GM12878 (cell line): ENCODE data around the gene PTTG1. TPM values are rescaled to one million over a fixed set of nuclear protein-coding genes. Genes with fewer than 3 reads are reported as not detected.

Experiments used
- ATF2 ChIP-seq: IDR thresholded peaks from 2 replicates; pipeline ENCODE4 v1.6.1; 2012; ENCODE audit warnings: low read length, inconsistent platforms
- BCL11A ChIP-seq: IDR thresholded peaks from 2 replicates; pipeline ENCODE4 v1.6.1; 2011; ENCODE audit warnings: low read depth, low read length
- BHLHE40 ChIP-seq, 2 experiments: fragments of 450-650 bp in 1 of 2; IDR thresholded peaks; 2 replicates each; pipeline ENCODE4 v1.6.1; 2011 to 2017; ENCODE audit warnings: low read depth in 2 of 2, borderline replicate concordance in 1 of 2, improper control_type of control experiment in 1 of 2, low read length in 1 of 2, mild to moderate bottlenecking in 1 of 2
- DPF2 ChIP-seq: fragments of 450-650 bp; IDR thresholded peaks from 2 replicates; pipeline ENCODE4 v1.6.1; 2017; ENCODE audit warnings: mild to moderate bottlenecking
- FOS ChIP-seq: IDR thresholded peaks from 3 replicates; pipeline ENCODE4 v1.6.1; 2011; ENCODE audit warnings: borderline replicate concordance; ENCODE audit not compliant: insufficient read length; ENCODE audit errors: extremely low read depth
- GATAD2B ChIP-seq: fragments of 450-650 bp; conservative IDR thresholded peaks from 2 replicates; pipeline ENCODE4 v1.6.1; 2017; ENCODE audit warnings: low read depth, mild to moderate bottlenecking, moderate library complexity
- HCFC1 ChIP-seq: fragments of 150-350 bp; IDR thresholded peaks from 2 replicates; pipeline ENCODE4 v1.6.1; 2014; ENCODE audit warnings: low read length
- JUNB ChIP-seq: IDR thresholded peaks from 2 replicates; pipeline ENCODE4 v1.6.1; 2016; ENCODE audit warnings: antibody characterized with exemption, mild to moderate bottlenecking
- MEF2A ChIP-seq: IDR thresholded peaks from 2 replicates; pipeline ENCODE4 v1.6.1; 2011; ENCODE audit warnings: low read depth, mild to moderate bottlenecking, low read length, moderate library complexity; ENCODE audit not compliant: insufficient read depth
- PAX5 ChIP-seq: IDR thresholded peaks from 2 replicates; pipeline ENCODE4 v1.6.1; 2011; ENCODE audit warnings: low read depth, low read length, borderline replicate concordance
- RBBP5 ChIP-seq: fragments of 200-600 bp; sonication (generic); conservative IDR thresholded peaks from 2 replicates; pipeline ENCODE4 v1.6.1; 2016
- SP1 ChIP-seq: IDR thresholded peaks from one replicate; pipeline ENCODE4 v1.6.1; 2011; ENCODE audit warnings: low read depth, low read length
- SREBF2 ChIP-seq: IDR thresholded peaks from 2 replicates; pipeline ENCODE4 v1.6.1; 2012; ENCODE audit warnings: mild to moderate bottlenecking, low read length
- SRF ChIP-seq, 2 experiments: IDR thresholded peaks; 2 replicates each; pipeline ENCODE4 v1.6.1; 2011; ENCODE audit warnings: low read depth in 2 of 2, low read length in 2 of 2, mild to moderate bottlenecking in 1 of 2, moderate library complexity in 1 of 2
- STAT1 ChIP-seq: fragments of 450-650 bp; conservative IDR thresholded peaks from 2 replicates; pipeline ENCODE4 v1.6.1; 2014; ENCODE audit warnings: antibody characterized with exemption, mild to moderate bottlenecking
- TARDBP ChIP-seq: IDR thresholded peaks from 2 replicates; pipeline ENCODE4 v1.6.1; 2016; ENCODE audit warnings: borderline replicate concordance
- ZNF274 ChIP-seq: IDR thresholded peaks from one replicate; pipeline ENCODE4 v1.8.0; 2011; ENCODE audit not compliant: insufficient read length, insufficient read depth
- ZZZ3 ChIP-seq: IDR thresholded peaks from 2 replicates; pipeline ENCODE4 v1.6.1; 2011; ENCODE audit warnings: low read depth; ENCODE audit not compliant: control insufficient read depth, insufficient read length
- polyA plus RNA-seq, 11 experiments: library from polyadenylated mRNA; depleted of rRNA in 4 of 11; unstranded in 6 of 11; stranded (reverse) in 5 of 11; fragments of >200 nt; fragmentation: Nextera tagmentation in 4 of 11; fragmentation: Illumina TruSeq in 1 of 11; extraction: Ambion mirVana in 4 of 11; extraction: Trizol in 1 of 11; gene quantifications; 1 replicate in 1 of 11; 2 replicates in 10 of 11; pipeline versions ENCODE4 v1.2.1 to v1.2.3, GENCODE V29; 2011 to 2016; ENCODE audit warnings: inconsistent platforms in 2 of 11, missing spikeins in 2 of 11, low read depth in 1 of 11
- total RNA-seq, 4 experiments: library from RNA; depleted of rRNA in 3 of 4; stranded (reverse); fragments of >200 nt in 3 of 4; fragmentation: Illumina TruSeq in 1 of 4; extraction: Trizol in 1 of 4; gene quantifications; 2 replicates each; pipeline versions ENCODE4 v1.2.1 to v1.2.3, GENCODE V29; 2013 to 2021
- TF ChIP-seq, protein P1 (sequence below): fragments of 450-650 bp; IDR thresholded peaks from 2 replicates; pipeline ENCODE4 v1.6.1; 2016; ENCODE audit warnings: mild to moderate bottlenecking
- TF ChIP-seq, protein P2 (sequence below): fragments of 450-650 bp; formaldehyde crosslinking; IDR thresholded peaks from 2 replicates; pipeline ENCODE4 v1.5.0; 2022; ENCODE audit warnings: mild to moderate bottlenecking, missing genetic modification characterization
- TF ChIP-seq, protein P3 (sequence below): fragments of 450-650 bp; IDR thresholded peaks from 2 replicates; pipeline ENCODE4 v1.6.1; 2018; ENCODE audit warnings: borderline replicate concordance, mild to moderate bottlenecking; ENCODE audit not compliant: partially characterized antibody

The PTTG1 gene
- total and polyA plus RNA-seq, 10 of the 15 experiments (the other 5 are each of a cell fraction or from before 2014, with no cell fraction given), result 154 to 1,033 (median 377) TPM

DNA sequence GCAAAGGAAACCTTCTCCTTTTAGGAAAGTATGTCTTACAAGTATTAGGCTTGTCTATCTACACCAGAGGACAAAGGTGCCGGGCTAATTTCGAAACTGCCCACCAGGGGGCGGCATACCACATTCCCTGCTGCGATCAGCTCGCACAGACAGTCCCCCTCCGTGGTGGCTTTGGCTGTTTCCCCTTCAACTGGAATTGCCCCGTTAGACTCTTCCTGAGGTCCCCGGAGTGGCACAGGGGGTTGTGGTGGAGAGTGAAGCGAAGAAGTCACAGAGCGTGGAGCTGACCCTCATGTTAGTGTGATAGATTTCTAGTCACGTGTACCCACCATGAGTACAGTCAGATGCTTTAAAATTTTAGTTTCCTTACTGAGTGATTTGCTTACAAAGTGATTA is 17.5 kb downstream of the PTTG1 start (continued):
- TF ChIP-seq RBBP5, result no peak
- TF ChIP-seq SREBF2, result no peak
- no peak for TF ChIP-seq TARDBP
- peak; percentile 76 for TF ChIP-seq PAX5
- TF ChIP-seq DPF2, result peak; percentile 28; the same call in 1 of the 2 replicates
- TF ChIP-seq HCFC1, result no peak
- no peak for TF ChIP-seq STAT1
- TF ChIP-seq SRF (IDR thresholded peaks at IDR 0.05; ENCODE audit: low read depth in 2 of 2, low read length in 2 of 2), result no peak
- TF ChIP-seq, protein P1, sequence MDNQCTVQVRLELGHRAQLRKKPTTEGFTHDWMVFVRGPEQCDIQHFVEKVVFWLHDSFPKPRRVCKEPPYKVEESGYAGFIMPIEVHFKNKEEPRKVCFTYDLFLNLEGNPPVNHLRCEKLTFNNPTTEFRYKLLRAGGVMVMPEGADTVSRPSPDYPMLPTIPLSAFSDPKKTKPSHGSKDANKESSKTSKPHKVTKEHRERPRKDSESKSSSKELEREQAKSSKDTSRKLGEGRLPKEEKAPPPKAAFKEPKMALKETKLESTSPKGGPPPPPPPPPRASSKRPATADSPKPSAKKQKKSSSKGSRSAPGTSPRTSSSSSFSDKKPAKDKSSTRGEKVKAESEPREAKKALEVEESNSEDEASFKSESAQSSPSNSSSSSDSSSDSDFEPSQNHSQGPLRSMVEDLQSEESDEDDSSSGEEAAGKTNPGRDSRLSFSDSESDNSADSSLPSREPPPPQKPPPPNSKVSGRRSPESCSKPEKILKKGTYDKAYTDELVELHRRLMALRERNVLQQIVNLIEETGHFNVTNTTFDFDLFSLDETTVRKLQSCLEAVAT, result peak; percentile 70
- no peak for TF ChIP-seq BCL11A
- no peak for TF ChIP-seq MEF2A
- TF ChIP-seq, protein P2, sequence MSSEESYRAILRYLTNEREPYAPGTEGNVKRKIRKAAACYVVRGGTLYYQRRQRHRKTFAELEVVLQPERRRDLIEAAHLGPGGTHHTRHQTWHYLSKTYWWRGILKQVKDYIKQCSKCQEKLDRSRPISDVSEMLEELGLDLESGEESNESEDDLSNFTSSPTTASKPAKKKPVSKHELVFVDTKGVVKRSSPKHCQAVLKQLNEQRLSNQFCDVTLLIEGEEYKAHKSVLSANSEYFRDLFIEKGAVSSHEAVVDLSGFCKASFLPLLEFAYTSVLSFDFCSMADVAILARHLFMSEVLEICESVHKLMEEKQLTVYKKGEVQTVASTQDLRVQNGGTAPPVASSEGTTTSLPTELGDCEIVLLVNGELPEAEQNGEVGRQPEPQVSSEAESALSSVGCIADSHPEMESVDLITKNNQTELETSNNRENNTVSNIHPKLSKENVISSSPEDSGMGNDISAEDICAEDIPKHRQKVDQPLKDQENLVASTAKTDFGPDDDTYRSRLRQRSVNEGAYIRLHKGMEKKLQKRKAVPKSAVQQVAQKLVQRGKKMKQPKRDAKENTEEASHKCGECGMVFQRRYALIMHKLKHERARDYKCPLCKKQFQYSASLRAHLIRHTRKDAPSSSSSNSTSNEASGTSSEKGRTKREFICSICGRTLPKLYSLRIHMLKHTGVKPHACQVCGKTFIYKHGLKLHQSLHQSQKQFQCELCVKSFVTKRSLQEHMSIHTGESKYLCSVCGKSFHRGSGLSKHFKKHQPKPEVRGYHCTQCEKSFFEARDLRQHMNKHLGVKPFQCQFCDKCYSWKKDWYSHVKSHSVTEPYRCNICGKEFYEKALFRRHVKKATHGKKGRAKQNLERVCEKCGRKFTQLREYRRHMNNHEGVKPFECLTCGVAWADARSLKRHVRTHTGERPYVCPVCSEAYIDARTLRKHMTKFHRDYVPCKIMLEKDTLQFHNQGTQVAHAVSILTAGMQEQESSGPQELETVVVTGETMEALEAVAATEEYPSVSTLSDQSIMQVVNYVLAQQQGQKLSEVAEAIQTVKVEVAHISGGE (CRISPR knock-in tag), result no peak
- no peak for TF ChIP-seq FOS
- peak; percentile 30 for TF ChIP-seq SP1
- no peak for TF ChIP-seq ATF2
- no peak for TF ChIP-seq JUNB
- TF ChIP-seq BHLHE40 (IDR thresholded peaks at IDR 0.05; ENCODE audit: borderline replicate concordance in 1 of 2, low read depth in 2 of 2, low read length in 1 of 2), result peak; percentile 91 to 92
- TF ChIP-seq, protein P3, sequence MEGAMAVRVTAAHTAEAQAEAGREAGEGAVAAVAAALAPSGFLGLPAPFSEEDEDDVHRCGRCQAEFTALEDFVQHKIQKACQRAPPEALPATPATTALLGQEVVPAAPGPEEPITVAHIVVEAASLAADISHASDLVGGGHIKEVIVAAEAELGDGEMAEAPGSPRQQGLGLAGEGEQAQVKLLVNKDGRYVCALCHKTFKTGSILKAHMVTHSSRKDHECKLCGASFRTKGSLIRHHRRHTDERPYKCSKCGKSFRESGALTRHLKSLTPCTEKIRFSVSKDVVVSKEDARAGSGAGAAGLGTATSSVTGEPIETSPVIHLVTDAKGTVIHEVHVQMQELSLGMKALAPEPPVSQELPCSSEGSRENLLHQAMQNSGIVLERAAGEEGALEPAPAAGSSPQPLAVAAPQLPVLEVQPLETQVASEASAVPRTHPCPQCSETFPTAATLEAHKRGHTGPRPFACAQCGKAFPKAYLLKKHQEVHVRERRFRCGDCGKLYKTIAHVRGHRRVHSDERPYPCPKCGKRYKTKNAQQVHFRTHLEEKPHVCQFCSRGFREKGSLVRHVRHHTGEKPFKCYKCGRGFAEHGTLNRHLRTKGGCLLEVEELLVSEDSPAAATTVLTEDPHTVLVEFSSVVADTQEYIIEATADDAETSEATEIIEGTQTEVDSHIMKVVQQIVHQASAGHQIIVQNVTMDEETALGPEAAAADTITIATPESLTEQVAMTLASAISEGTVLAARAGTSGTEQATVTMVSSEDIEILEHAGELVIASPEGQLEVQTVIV, result no peak
- peak; percentile 65; the same call in 1 of the 2 replicates for TF ChIP-seq GATAD2B
- no peak for TF ChIP-seq ZZZ3
- no peak for TF ChIP-seq ZNF274
